ENCODE results near the gene FAH. TPM values are rescaled to one million over a fixed set of nuclear protein-coding genes. Genes with fewer than 3 reads are reported as not detected.

The FAH gene
- total and polyA plus RNA-seq, 8 donors, result 7.6 to 40.6 (median 18.9) TPM

GRCh38 chr15:80127911-80128310, 24.9 kb upstream of the FAH start:
- TF ChIP-seq POLR2AphosphoS5 (IDR thresholded peaks at IDR 0.05), result no peak
- TF ChIP-seq POLR2A (IDR thresholded peaks at IDR 0.05), result no peak
- TF ChIP-seq EP300 (IDR thresholded peaks at IDR 0.05), result no peak
- no peak for TF ChIP-seq CTCF (IDR thresholded peaks at IDR 0.05)
- Histone ChIP-seq H3K4me3 (no peak overlapping the region), H3K9me3 (no peaks in the 10 kb centered on the region), H3K27me3 (no peaks in the 10 kb centered on the region), H3K36me3 (peaks cover 7 to 64% (median 62%) of the 10 kb centered on the region in 4 donors), H3K4me1 (no peaks in the 10 kb centered on the region), H3K27ac (no peak overlapping the region)
- 76 to 89% (median 81%) methylated on average over 2 of the region's 2 CpGs for WGBS, 5 donors
- no peak for DNase-seq
- intact Hi-C loops (cut with DNase I; ENCODE audit: low total_unique reads), result no loop called here

- Histone ChIP-seq H3K36me3 (peaks cover 7 to 60% (median 52%) of the 10 kb centered on the region in 4 donors), H3K4me3 (no peak overlapping the region), H3K27ac (no peak overlapping the region), H3K4me1 (peaks cover 0 to 4% (median 0%) of the 10 kb centered on the region in 4 donors), H3K9me3 (no peaks in the 10 kb centered on the region), H3K27me3 (no peaks in the 10 kb centered on the region)
- intact Hi-C loops (cut with DNase I; ENCODE audit: low total_unique reads), result no loop called here
- TF ChIP-seq POLR2A (IDR thresholded peaks at IDR 0.05) (no peak), CTCF (IDR thresholded peaks at IDR 0.05) (no peak), EP300 (IDR thresholded peaks at IDR 0.05) (no peak), POLR2AphosphoS5 (IDR thresholded peaks at IDR 0.05) (no peak)
- WGBS, 5 donors, result 90 to 97% (median 96%) methylated on average over 3 of the region's 3 CpGs
- DNase-seq, result no peak
These were observed 20.4 kb upstream of the FAH start for GRCh38 chr15:80132382-80132781.

GRCh38 chr15:80136854-80137253, 15.9 kb upstream of the FAH start:
- TF ChIP-seq POLR2A (IDR thresholded peaks at IDR 0.05), result no peak
- no peak overlapping the region for H3K27ac ChIP-seq
- no peak for DNase-seq
- peaks cover 0 to 8% (median 0%) of the 10 kb centered on the region in 4 donors for H3K4me1 ChIP-seq
- no peaks in the 10 kb centered on the region for H3K9me3 ChIP-seq
- intact Hi-C loops (cut with DNase I; ENCODE audit: low total_unique reads), result no loop called here
- peaks cover 7 to 50% (median 45%) of the 10 kb centered on the region in 4 donors for H3K36me3 ChIP-seq
- 24 to 57% (median 43%) methylated on average over 3 of the region's 3 CpGs for WGBS, 5 donors
- no peaks in the 10 kb centered on the region for H3K27me3 ChIP-seq
- no peak overlapping the region for H3K4me3 ChIP-seq

GRCh38 chr15:80138961-80139360, 13.8 kb upstream of the FAH start:
- 85 to 94% (median 93%) methylated on average over 3 of the region's 3 CpGs for WGBS, 5 donors
- no peak for TF ChIP-seq POLR2AphosphoS5 (IDR thresholded peaks at IDR 0.05)
- no peak for TF ChIP-seq EP300 (IDR thresholded peaks at IDR 0.05)
- no peak for TF ChIP-seq POLR2A (IDR thresholded peaks at IDR 0.05)
- peaks cover 0 to 29% (median 25%) of the 10 kb centered on the region in 4 donors for H3K36me3 ChIP-seq

GRCh38 chr15:80140909-80141308, 11.9 kb upstream of the FAH start:
- H3K4me3 ChIP-seq, result no peak overlapping the region
- no peaks in the 10 kb centered on the region for H3K9me3 ChIP-seq
- no peak for TF ChIP-seq EP300 (IDR thresholded peaks at IDR 0.05)
- no peak for TF ChIP-seq POLR2A (IDR thresholded peaks at IDR 0.05)
- no peak for TF ChIP-seq CTCF (IDR thresholded peaks at IDR 0.05)
- no peak for TF ChIP-seq POLR2AphosphoS5 (IDR thresholded peaks at IDR 0.05)
- peaks cover 0 to 8% (median 0%) of the 10 kb centered on the region in 4 donors for H3K4me1 ChIP-seq
- WGBS, 5 donors, result 87 to 96% (median 89%) methylated on average over 3 to 4 of the region's 4 CpGs
- no peaks in the 10 kb centered on the region for H3K27me3 ChIP-seq
- intact Hi-C loops (cut with DNase I; ENCODE audit: low total_unique reads), result no loop called here
- no peak for DNase-seq
- no peak overlapping the region for H3K27ac ChIP-seq
- peaks cover 0 to 12% (median 5%) of the 10 kb centered on the region in 4 donors for H3K36me3 ChIP-seq

More at GRCh38 chr15:80138961-80139360, 13.8 kb upstream of the FAH start:
- Histone ChIP-seq H3K4me1 (peaks cover 0 to 8% (median 0%) of the 10 kb centered on the region in 4 donors), H3K27me3 (no peaks in the 10 kb centered on the region), H3K4me3 (no peak overlapping the region), H3K9me3 (no peaks in the 10 kb centered on the region), H3K27ac (no peak overlapping the region)
- no peak for DNase-seq
- intact Hi-C loops (cut with DNase I; ENCODE audit: low total_unique reads), result no loop called here
